ENCODE data around the gene TAF1C. TPM values are rescaled to one million over a fixed set of nuclear protein-coding genes. Genes with fewer than 3 reads are reported as not detected.

The TAF1C gene
- total RNA-seq, 4 donors from 2014 or later: 46.7 to 75.5 (median 55.2) TPM

GRCh38 chr16:84150926-84151325 lies 35.9 kb downstream of the TAF1C start:
- 75% methylated on average over 3 of the region's 3 CpGs for WGBS
- DNase-seq (ENCODE audit: low spot score in 2 of 2): no peak
- no peak overlapping the region for H3K4me3 ChIP-seq
- TF ChIP-seq EP300 (IDR thresholded peaks at IDR 0.05) (no peak), POLR2AphosphoS5 (IDR thresholded peaks at IDR 0.05) (no peak), CTCF (IDR thresholded peaks at IDR 0.05) (no peak), POLR2A (IDR thresholded peaks at IDR 0.05) (no peak)
- H3K36me3 ChIP-seq: no peaks in the 10 kb centered on the region
- no peaks in the 10 kb centered on the region for H3K27me3 ChIP-seq
- H3K4me1 ChIP-seq: no peaks in the 10 kb centered on the region
- no peak overlapping the region for H3K27ac ChIP-seq
- H3K9me3 ChIP-seq: no peaks in the 10 kb centered on the region

DNA sequence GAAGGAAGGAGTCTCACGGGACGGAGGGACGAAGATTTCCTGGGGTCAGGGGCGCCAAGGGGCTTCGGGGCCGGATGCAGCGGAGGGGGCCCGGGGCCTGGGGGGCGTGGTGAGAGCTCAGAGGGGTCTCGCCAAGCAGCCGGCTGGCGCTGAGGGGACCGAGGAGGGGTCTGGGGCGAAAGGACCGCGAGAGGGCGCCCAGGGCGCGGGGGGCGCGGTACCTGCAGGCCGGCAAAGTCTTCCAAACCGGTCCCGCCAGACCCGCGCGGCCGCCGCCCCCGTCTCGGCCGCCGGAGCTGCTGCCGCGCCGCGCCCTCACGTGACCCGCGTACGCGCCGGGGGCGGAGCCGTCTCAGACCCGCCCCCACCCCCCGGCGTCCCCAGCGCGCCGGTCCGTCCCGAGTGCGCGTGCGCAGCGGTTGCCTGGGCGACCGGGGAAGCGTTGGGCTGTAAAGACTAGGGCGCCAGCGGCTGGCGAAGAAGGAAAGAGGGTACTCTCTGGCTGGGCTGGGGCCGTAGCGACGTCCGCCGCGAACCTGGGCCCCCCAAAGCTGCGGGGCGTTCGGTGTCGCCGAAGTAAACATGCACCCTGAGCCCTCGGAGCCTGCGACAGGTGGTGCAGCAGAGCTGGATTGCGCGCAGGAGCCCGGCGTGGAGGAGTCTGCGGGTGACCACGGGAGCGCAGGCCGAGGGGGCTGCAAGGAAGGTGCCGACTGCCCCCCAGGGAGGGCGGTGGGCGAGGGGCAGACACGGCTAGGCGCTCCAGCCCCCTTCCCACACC lies 41.8 kb downstream of the TAF1C start, which contains the start of the genes DNAAF1 and HSDL1:
Gene DNAAF1 (plus strand): TSS at position 450 of the 781 bp plus-strand sequence. CDS start 133 bp downstream, at position 583.
Gene HSDL1 (minus strand): TSS at position 319 of the 781 bp plus-strand sequence. CDS start 13,856 bp downstream, outside the sequence.
- H3K27me3 ChIP-seq: no peaks in the 10 kb centered on the region
- TF ChIP-seq POLR2A (IDR thresholded peaks at IDR 0.05) (no peak), CTCF (IDR thresholded peaks at IDR 0.05) (no peak), POLR2AphosphoS5 (IDR thresholded peaks at IDR 0.05) (no peak), EP300 (IDR thresholded peaks at IDR 0.05) (no peak)
- H3K4me1 ChIP-seq: peaks cover 16% of the 10 kb centered on the region
- H3K36me3 ChIP-seq: no peaks in the 10 kb centered on the region
- H3K27ac ChIP-seq: peak within 1 kb of the TSS; percentile 75
- H3K4me3 ChIP-seq: peak within 1 kb of the TSS; percentile 83
- no peaks in the 10 kb centered on the region for H3K9me3 ChIP-seq
- DNase-seq (ENCODE audit: low spot score in 2 of 2): peak; percentile 92
- WGBS: under 1% methylated on average over 55 of the region's 89 CpGs

DNA sequence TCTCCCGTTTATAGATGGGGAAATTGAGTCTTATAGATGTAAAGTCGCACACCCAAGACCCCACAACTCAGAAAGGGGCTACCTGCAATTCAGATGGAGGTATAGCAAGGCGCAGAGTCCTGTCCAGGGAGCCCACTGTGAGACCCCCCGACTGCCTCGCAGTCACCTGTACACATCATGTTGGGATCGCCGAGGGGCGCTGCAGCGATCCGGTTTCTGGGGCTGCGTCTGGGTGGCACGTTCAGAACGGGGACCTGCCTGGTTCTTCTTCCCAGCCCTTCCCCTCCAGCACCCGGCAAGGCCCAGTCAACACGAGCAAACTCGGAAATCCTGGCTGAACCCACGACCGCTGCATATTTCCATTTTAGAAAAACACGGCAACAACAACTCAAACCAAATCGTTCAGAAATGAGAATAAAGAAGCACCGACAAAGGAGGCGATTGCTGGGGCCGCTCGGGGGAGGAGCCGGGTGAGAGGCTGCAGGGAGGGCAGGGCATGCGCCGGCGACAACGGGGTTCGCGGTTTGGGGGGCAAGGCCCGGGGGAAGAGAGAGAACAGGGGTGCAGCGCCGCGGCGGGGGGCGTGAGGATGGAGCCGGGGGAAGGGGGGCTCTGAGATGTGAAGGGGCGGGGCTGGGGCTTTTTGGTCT lies 42.5 kb downstream of the TAF1C start:
- DNase-seq (ENCODE audit: low spot score in 2 of 2): no peak
- H3K36me3 ChIP-seq: no peaks in the 10 kb centered on the region
- TF ChIP-seq EP300 (IDR thresholded peaks at IDR 0.05) (no peak), CTCF (IDR thresholded peaks at IDR 0.05) (no peak), POLR2AphosphoS5 (IDR thresholded peaks at IDR 0.05) (no peak), POLR2A (IDR thresholded peaks at IDR 0.05) (no peak)
- no peaks in the 10 kb centered on the region for H3K9me3 ChIP-seq
- peak overlapping the region; percentile 83 for H3K4me3 ChIP-seq
- H3K27ac ChIP-seq: peak overlapping the region; percentile 75
- H3K27me3 ChIP-seq: no peaks in the 10 kb centered on the region
- 1% methylated on average over 39 of the region's 39 CpGs for WGBS
- peaks cover 17% of the 10 kb centered on the region for H3K4me1 ChIP-seq

DNA sequence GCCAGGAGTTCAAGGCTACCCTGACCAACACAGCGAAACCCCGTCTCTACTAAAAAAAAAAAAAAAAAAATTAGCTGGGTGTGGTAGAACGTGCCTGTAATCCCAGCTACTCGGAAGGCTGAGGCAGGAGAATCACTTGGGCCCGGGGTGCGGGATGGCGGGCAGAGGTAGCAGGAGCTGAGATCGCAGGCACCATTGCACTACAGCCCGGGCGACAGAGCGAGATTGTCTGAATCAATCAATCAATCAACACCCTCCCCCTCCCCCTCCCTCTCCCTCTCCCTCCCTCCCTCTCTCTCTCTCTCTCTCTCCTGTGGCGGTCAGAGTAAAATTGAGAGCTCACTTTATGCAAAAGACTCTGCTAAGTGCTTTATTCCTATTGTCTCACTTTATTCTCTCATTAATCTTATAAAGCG lies 43.1 kb downstream of the TAF1C start:
- 16% methylated on average over 13 of the region's 13 CpGs for WGBS
- Histone ChIP-seq H3K4me3 (peak overlapping the region; percentile 83), H3K27ac (no peak overlapping the region), H3K36me3 (no peaks in the 10 kb centered on the region), H3K4me1 (peaks cover 21% of the 10 kb centered on the region), H3K27me3 (no peaks in the 10 kb centered on the region), H3K9me3 (no peaks in the 10 kb centered on the region)
- DNase-seq (ENCODE audit: low spot score in 2 of 2): no peak
- TF ChIP-seq POLR2AphosphoS5 (IDR thresholded peaks at IDR 0.05): no peak
- no peak for TF ChIP-seq EP300 (IDR thresholded peaks at IDR 0.05)
- no peak for TF ChIP-seq POLR2A (IDR thresholded peaks at IDR 0.05)
- TF ChIP-seq CTCF (IDR thresholded peaks at IDR 0.05): no peak

DNA sequence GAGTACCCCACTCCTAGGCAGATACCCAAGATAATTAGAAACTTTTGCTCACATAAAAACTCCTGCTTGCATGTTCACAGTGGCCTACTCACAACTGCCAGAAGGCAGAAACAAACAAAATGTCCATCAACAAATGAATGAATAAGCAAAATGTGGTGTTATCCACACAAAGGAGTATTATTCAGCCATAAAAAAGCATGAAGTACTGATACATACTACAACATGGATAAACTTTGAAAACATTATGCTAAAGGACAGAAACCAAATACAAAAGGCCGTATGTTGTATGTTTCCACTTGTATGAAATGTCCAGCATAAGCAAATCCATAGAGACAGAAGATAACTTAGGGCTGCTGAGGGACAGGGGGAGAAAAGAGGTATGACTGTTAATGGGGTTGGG lies 43.8 kb downstream of the TAF1C start:
- Histone ChIP-seq H3K4me3 (no peak overlapping the region), H3K9me3 (no peaks in the 10 kb centered on the region), H3K27ac (no peak overlapping the region), H3K27me3 (no peaks in the 10 kb centered on the region), H3K4me1 (peaks cover 21% of the 10 kb centered on the region), H3K36me3 (no peaks in the 10 kb centered on the region)
- 97% methylated on average over 1 of the region's 1 CpG for WGBS
- DNase-seq (ENCODE audit: low spot score in 2 of 2): no peak
- TF ChIP-seq POLR2AphosphoS5 (IDR thresholded peaks at IDR 0.05): no peak
- TF ChIP-seq CTCF (IDR thresholded peaks at IDR 0.05): no peak
- TF ChIP-seq EP300 (IDR thresholded peaks at IDR 0.05): no peak
- no peak for TF ChIP-seq POLR2A (IDR thresholded peaks at IDR 0.05)

Data from suprapubic skin (tissue), 4 donors.